OCI-LY3 (cell line): ENCODE data around the gene METTL27.

Source experiments
- H2AFZ ChIP-seq: fragments of 200-600, 300-600 bp; shearing (Covaris generic); 2 replicates; pipeline ENCODE4 v1.6.0; 2014; ENCODE audit warnings: antibody characterized with exemption, low read depth, low read length
- H3K27ac ChIP-seq: fragments of 200-600, 300-600 bp; sonication (generic); 2 replicates; pipeline ENCODE4 v1.5.1; 2014; ENCODE audit warnings: mild to moderate bottlenecking, low read length, moderate library complexity, mixed read lengths
- H3K27me3 ChIP-seq: fragments of 200-600, 300-600 bp; sonication (generic); 2 replicates; pipeline ENCODE4 v1.6.1; 2014; ENCODE audit warnings: low read depth, low read length, mixed read lengths
- H3K36me3 ChIP-seq: fragments of 200-600, 300-600 bp; sonication (generic); replicated peaks from 2 replicates; pipeline ENCODE3; 2014; ENCODE audit warnings: low read depth, low read length, mixed read lengths
- H3K4me1 ChIP-seq: fragments of 300-600, 200-600 bp; sonication (generic); 2 replicates; pipeline ENCODE4 v1.6.1; 2014; ENCODE audit warnings: low read length, mixed read lengths
- H3K4me2 ChIP-seq: fragments of 200-600, 300-600 bp; sonication (generic); 2 replicates; pipeline ENCODE4 v1.6.1; 2014; ENCODE audit warnings: low read length, mixed read lengths
- H3K4me3 ChIP-seq: fragments of 300-600, 200-600 bp; sonication (generic); 2 replicates; pipeline ENCODE4 v1.5.1; 2014; ENCODE audit warnings: antibody characterized with exemption, mild to moderate bottlenecking, low read length, moderate library complexity
- H3K79me2 ChIP-seq: fragments of 300-600, 200-600 bp; shearing (Covaris generic); 2 replicates; pipeline ENCODE4 v1.6.1; 2014; ENCODE audit warnings: mild to moderate bottlenecking, low read length, mixed read lengths
- H3K9ac ChIP-seq: fragments of 300-600, 200-600 bp; shearing (Covaris generic); 2 replicates; pipeline ENCODE4 v1.6.0; 2014; ENCODE audit warnings: mild to moderate bottlenecking, low read length, moderate library complexity
- H3K9me3 ChIP-seq: fragments of 200-600, 300-600 bp; shearing (Covaris generic); 2 replicates; pipeline ENCODE4 v1.6.1; 2014; ENCODE audit warnings: low read length, mixed read lengths; ENCODE audit not compliant: insufficient read depth
- H4K20me1 ChIP-seq: fragments of 200-600, 300-600 bp; sonication (generic); 2 replicates; pipeline ENCODE4 v1.6.1; 2016; ENCODE audit warnings: low read length, mixed read lengths; ENCODE audit not compliant: insufficient read depth
- CTCF ChIP-seq: fragments of 200-600, 300-600 bp; sonication (generic); IDR thresholded peaks from 2 replicates; pipeline ENCODE4 v1.5.1; 2014; ENCODE audit warnings: antibody characterized with exemption, low read length, low read depth
- EZH2phosphoT487 ChIP-seq: fragments of 200-600 bp; shearing (Covaris generic); IDR thresholded peaks from 2 replicates; pipeline ENCODE4 v1.6.1; 2018; ENCODE audit warnings: antibody characterized with exemption, mixed run types, low read depth

The METTL27 gene

DNA sequence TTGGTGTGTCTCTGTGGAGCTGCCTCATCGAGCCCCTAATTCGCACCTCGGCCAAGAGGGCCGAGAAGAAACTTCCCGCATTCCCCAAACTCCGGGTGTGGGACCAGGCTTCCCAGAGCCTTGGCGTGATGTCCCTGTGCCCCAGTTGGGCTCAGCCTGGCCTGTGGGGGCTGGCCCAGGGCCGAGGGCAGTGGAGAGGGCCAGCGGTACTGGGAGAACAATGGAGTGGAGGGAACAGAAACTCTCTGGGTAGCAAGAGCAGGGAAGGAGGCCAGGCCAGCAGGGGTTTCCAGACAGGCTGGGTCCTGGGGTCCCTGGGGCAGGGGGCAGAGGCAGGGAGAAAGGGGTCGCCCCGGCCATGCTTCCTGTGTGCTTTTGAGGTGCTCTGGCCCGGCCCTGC, 34.7 kb upstream of the METTL27 start:
- H4K20me1 ChIP-seq = no peaks in the 10 kb centered on the region

DNA sequence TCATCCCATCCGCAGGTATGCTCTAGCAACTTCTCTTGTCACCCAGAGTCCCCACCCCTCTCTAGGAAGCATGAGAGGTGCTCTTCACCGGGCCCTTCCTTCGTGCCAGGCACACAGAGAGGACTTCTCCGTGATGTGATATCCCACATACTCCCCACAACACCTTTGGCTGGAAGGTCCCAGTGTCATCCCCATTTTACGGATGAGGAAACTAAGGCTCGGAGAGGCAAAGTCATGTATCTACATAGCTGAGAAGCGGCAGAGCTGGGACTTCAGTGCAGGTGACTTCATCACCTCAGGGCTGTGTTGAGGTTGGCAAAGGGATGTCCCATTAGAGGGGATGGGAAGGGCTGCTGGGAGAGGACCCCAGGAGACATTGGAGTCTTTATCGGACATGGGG, 34.0 kb upstream of the METTL27 start:
- no peak overlapping the region for H3K27ac ChIP-seq
- no peak overlapping the region for H3K9ac ChIP-seq
- H3K36me3 ChIP-seq = no peaks in the 10 kb centered on the region
- H3K27me3 ChIP-seq = peaks cover 16% of the 10 kb centered on the region
- no peaks in the 10 kb centered on the region for H3K4me1 ChIP-seq
- H2AFZ ChIP-seq = no peak overlapping the region
- H3K4me3 ChIP-seq = no peak overlapping the region
- H3K4me2 ChIP-seq = no peak overlapping the region
- H3K9me3 ChIP-seq = no peaks in the 10 kb centered on the region
- H4K20me1 ChIP-seq = no peaks in the 10 kb centered on the region
- no peaks in the 10 kb centered on the region for H3K79me2 ChIP-seq
- TF ChIP-seq CTCF (no peak), EZH2phosphoT487 (no peak)

More for the DNA sequence above, 34.7 kb upstream of the METTL27 start:
- H3K79me2 ChIP-seq = no peaks in the 10 kb centered on the region
- no peaks in the 10 kb centered on the region for H3K4me1 ChIP-seq
- H3K4me3 ChIP-seq = no peak overlapping the region
- no peak overlapping the region for H2AFZ ChIP-seq
- H3K27me3 ChIP-seq = peaks cover 20% of the 10 kb centered on the region
- TF ChIP-seq CTCF (no peak), EZH2phosphoT487 (no peak)
- no peak overlapping the region for H3K9ac ChIP-seq
- no peak overlapping the region for H3K4me2 ChIP-seq
- no peaks in the 10 kb centered on the region for H3K9me3 ChIP-seq
- H3K27ac ChIP-seq = no peak overlapping the region
- H3K36me3 ChIP-seq = no peaks in the 10 kb centered on the region

GRCh38 chr7:73872056-73872908, 30.0 kb upstream of the METTL27 start:
- Histone ChIP-seq H3K4me2 (no peak overlapping the region), H3K79me2 (no peaks in the 10 kb centered on the region), H3K36me3 (no peaks in the 10 kb centered on the region), H3K27me3 (peaks cover 8% of the 10 kb centered on the region; the same call in 1 of the 2 replicates), H3K4me3 (no peak overlapping the region), H3K27ac (no peak overlapping the region), H3K4me1 (no peaks in the 10 kb centered on the region), H4K20me1 (no peaks in the 10 kb centered on the region), H2AFZ (no peak overlapping the region), H3K9ac (no peak overlapping the region), H3K9me3 (no peaks in the 10 kb centered on the region)
- TF ChIP-seq EZH2phosphoT487 (no peak), CTCF (no peak)

DNA sequence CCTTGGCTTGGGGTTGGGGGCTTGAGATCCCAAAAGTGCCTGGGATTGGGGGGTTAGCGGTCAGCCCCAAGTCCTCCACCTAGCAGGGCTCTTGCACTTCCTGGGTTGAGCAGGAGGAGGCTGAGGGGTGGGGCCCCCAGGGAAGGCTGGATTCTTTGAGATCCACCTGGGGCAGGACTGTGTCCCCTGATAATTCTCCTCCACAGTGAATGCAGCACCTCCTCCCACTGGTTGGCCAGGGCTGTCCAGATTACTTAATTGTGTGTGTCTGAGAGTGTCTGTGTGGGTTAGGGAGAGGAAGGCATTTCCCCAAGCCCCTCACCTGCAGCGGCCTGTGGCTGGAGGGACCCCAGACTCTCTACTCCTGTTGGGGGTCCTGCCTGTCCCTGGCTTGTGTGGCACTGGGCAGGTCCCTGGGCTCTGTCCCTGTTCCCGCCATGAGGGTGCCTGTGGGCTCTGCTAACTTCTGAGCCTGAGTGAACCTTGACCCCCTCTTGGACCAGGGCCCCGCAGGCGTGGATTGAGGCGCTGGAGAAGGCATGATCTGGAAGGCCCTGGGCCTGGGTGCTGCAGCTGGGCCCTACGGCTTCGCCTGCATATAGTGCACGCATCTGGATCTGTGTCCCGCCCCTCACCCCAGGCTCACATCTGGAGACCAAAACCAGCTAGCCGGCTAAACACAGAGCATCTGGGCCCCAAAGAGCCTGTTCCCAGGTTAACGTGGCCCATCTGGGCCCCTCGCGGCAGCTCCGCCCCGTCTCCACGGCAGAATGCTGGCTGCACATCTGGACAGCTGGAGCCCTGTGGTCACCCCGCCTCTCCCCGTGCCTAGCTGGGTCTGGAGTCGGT, 29.1 kb upstream of the METTL27 start:
- H3K36me3 ChIP-seq = no peaks in the 10 kb centered on the region
- peaks cover 8% of the 10 kb centered on the region; the same call in 1 of the 2 replicates for H3K27me3 ChIP-seq
- H3K9ac ChIP-seq = no peak overlapping the region
- H3K4me3 ChIP-seq = no peak overlapping the region
- TF ChIP-seq EZH2phosphoT487 = no peak
- TF ChIP-seq CTCF = no peak
- no peak overlapping the region for H3K4me2 ChIP-seq
- H3K9me3 ChIP-seq = no peaks in the 10 kb centered on the region
- H3K4me1 ChIP-seq = no peaks in the 10 kb centered on the region
- H3K79me2 ChIP-seq = no peaks in the 10 kb centered on the region
- no peak overlapping the region for H2AFZ ChIP-seq
- no peak overlapping the region for H3K27ac ChIP-seq
- H4K20me1 ChIP-seq = no peaks in the 10 kb centered on the region
